HepG2 (cell line): ENCODE data around the gene HSD17B8. TPM values are rescaled to one million over a fixed set of nuclear protein-coding genes. Genes with fewer than 3 reads are reported as not detected.
A peak's percentile ranks its signal among the peaks of the same experiment; 100 is the strongest.

Source experiments
- ARNTL ChIP-seq: sonication (generic); formaldehyde crosslinking; IDR thresholded peaks from 2 replicates; pipeline ENCODE4 v1.4.0; 2020; ENCODE audit warnings: mild to moderate bottlenecking, missing genetic modification reagents
- ATF7 ChIP-seq, 2 experiments: fragments of 450-650 bp in 1 of 2; sonication (generic) in 1 of 2; formaldehyde crosslinking in 1 of 2; IDR thresholded peaks; 2 replicates each; pipeline versions ENCODE4 v1.4.0 to v1.6.1; 2016 to 2020; ENCODE audit warnings: antibody characterized with exemption in 1 of 2, mild to moderate bottlenecking in 1 of 2, missing genetic modification reagents in 1 of 2
- CEBPG ChIP-seq: IDR thresholded peaks from 2 replicates; pipeline ENCODE4 v1.6.1; 2016
- FOXJ3 ChIP-seq: sonication (generic); formaldehyde crosslinking; IDR thresholded peaks from 2 replicates; pipeline ENCODE4 v1.4.0; 2020; ENCODE audit warnings: missing genetic modification reagents, mild to moderate bottlenecking, borderline replicate concordance
- HES4 ChIP-seq: sonication (generic); formaldehyde crosslinking; IDR thresholded peaks from 2 replicates; pipeline ENCODE4 v1.9.0; 2021; ENCODE audit warnings: mild to moderate bottlenecking, missing genetic modification reagents, borderline replicate concordance
- HIC2 ChIP-seq: sonication (generic); formaldehyde crosslinking; IDR thresholded peaks from 2 replicates; pipeline ENCODE4 v1.9.0; 2022; ENCODE audit warnings: low read depth, missing genetic modification reagents
- HOXA7 ChIP-seq: sonication (generic); formaldehyde crosslinking; IDR thresholded peaks from 2 replicates; pipeline ENCODE4 v1.8.1; 2022; ENCODE audit warnings: mild to moderate bottlenecking, missing genetic modification reagents, moderate library complexity
- LCORL ChIP-seq, 2 experiments: fragments of 450-650 bp in 1 of 2; sonication (generic) in 1 of 2; formaldehyde crosslinking in 1 of 2; IDR thresholded peaks; 2 replicates each; pipeline versions ENCODE4 v1.5.0 to v1.6.1; 2017 to 2020; ENCODE audit warnings: antibody characterized with exemption in 1 of 2, missing genetic modification reagents in 1 of 2
- MZF1 ChIP-seq: sonication (generic); formaldehyde crosslinking; IDR thresholded peaks from 2 replicates; pipeline ENCODE4 v1.8.1; 2023; ENCODE audit warnings: mild to moderate bottlenecking, missing genetic modification reagents, borderline replicate concordance
- PHF21A ChIP-seq: sonication (generic); formaldehyde crosslinking; IDR thresholded peaks from 2 replicates; pipeline ENCODE4 v1.5.0; 2020; ENCODE audit warnings: mild to moderate bottlenecking, missing genetic modification reagents
- PPARG ChIP-seq: conservative IDR thresholded peaks from 2 replicates; pipeline ENCODE4 v1.6.1; 2016; ENCODE audit warnings: missing biosample characterization, missing genetic modification reagents
- RBFOX2 ChIP-seq: fragments of 200-400 bp; formaldehyde crosslinking; IDR thresholded peaks from 2 replicates; pipeline ENCODE4 v1.6.1; 2017; ENCODE audit warnings: low read depth, mild to moderate bottlenecking, low read length
- RBM22 ChIP-seq: fragments of 200-400 bp; formaldehyde crosslinking; optimal IDR thresholded peaks from 2 replicates; pipeline ENCODE3; 2017; ENCODE audit warnings: mild to moderate bottlenecking, low read length, moderate library complexity
- SIN3B ChIP-seq: fragments of 150-350 bp; IDR thresholded peaks from 2 replicates; pipeline ENCODE4 v1.6.1; 2014; ENCODE audit warnings: low read length
- SMAD1 ChIP-seq: sonication (generic); formaldehyde crosslinking; IDR thresholded peaks from 2 replicates; pipeline ENCODE4 v1.4.0; 2020; ENCODE audit warnings: missing genetic modification reagents, low read depth, mild to moderate bottlenecking, borderline replicate concordance
- STAT6 ChIP-seq: sonication (generic); formaldehyde crosslinking; IDR thresholded peaks from 2 replicates; pipeline ENCODE4 v1.4.0; 2020; ENCODE audit warnings: missing genetic modification reagents, mild to moderate bottlenecking, borderline replicate concordance
- ZNF10 ChIP-seq: sonication (generic); formaldehyde crosslinking; IDR thresholded peaks from 2 replicates; pipeline ENCODE4 v1.4.0; 2020; ENCODE audit warnings: mild to moderate bottlenecking, low read depth, missing genetic modification reagents, borderline replicate concordance
- ZNF350 ChIP-seq: sonication (generic); formaldehyde crosslinking; IDR thresholded peaks from 2 replicates; pipeline ENCODE4 v1.4.0; 2020; ENCODE audit warnings: mild to moderate bottlenecking, low read depth, missing genetic modification reagents, borderline replicate concordance
- ZNF503 ChIP-seq: sonication (generic); formaldehyde crosslinking; IDR thresholded peaks from 2 replicates; pipeline ENCODE4 v1.4.0; 2020; ENCODE audit warnings: missing genetic modification reagents
- ZNF607 ChIP-seq: sonication (generic); formaldehyde crosslinking; IDR thresholded peaks from 2 replicates; pipeline ENCODE4 v1.5.1; 2020; ENCODE audit warnings: missing genetic modification reagents, mild to moderate bottlenecking, borderline replicate concordance
- ZNF619 ChIP-seq: sonication (generic); formaldehyde crosslinking; IDR thresholded peaks from 2 replicates; pipeline ENCODE4 v1.4.0; 2020; ENCODE audit warnings: mild to moderate bottlenecking, missing genetic modification reagents
- polyA plus RNA-seq, 8 experiments: library from polyadenylated mRNA; depleted of rRNA in 3 of 8; stranded (reverse) in 7 of 8; unstranded in 1 of 8; fragments of >200 nt; fragmentation: Illumina TruSeq in 4 of 8; extraction: Trizol in 4 of 8; gene quantifications; 2 replicates each; pipeline versions ENCODE4 v1.2.1 to v1.2.3, GENCODE V29; 2011 to 2016; ENCODE audit warnings: low read depth in 4 of 8, missing spikeins in 1 of 8, mixed read lengths in 1 of 8; ENCODE audit not compliant: insufficient read depth in 1 of 8
- total RNA-seq, 5 experiments: library from RNA; depleted of rRNA; stranded (reverse); fragments of >200 nt; fragmentation: Illumina TruSeq; extraction: Trizol; gene quantifications; 2 replicates each; pipeline ENCODE4 v1.2.3, GENCODE V29; 2016; ENCODE audit warnings: low read depth in 1 of 5
- TF ChIP-seq, protein P1 (sequence below): sonication (generic); formaldehyde crosslinking; IDR thresholded peaks from 2 replicates; pipeline ENCODE4 v1.4.0; 2020; ENCODE audit warnings: mild to moderate bottlenecking, missing genetic modification reagents

The HSD17B8 gene
- total and polyA plus RNA-seq, 2 of the 13 experiments (the other 11 are each of a cell fraction or from before 2014, with no cell fraction given) = 12.6 to 20.1 TPM

DNA sequence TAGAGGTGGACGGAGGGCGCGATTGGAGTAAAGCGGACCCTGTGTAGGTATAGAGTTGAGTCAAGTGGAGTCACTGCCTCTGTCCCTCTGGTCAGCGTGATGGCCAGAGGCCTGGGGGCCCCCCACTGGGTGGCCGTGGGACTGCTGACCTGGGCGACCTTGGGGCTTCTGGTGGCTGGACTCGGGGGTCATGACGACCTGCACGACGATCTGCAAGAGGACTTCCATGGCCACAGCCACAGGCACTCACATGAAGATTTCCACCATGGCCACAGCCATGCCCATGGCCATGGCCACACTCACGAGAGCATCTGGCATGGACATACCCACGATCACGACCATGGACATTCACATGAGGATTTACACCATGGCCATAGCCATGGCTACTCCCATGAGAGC, 3.3 kb upstream of the HSD17B8 start (continued):
- TF ChIP-seq, protein P1, sequence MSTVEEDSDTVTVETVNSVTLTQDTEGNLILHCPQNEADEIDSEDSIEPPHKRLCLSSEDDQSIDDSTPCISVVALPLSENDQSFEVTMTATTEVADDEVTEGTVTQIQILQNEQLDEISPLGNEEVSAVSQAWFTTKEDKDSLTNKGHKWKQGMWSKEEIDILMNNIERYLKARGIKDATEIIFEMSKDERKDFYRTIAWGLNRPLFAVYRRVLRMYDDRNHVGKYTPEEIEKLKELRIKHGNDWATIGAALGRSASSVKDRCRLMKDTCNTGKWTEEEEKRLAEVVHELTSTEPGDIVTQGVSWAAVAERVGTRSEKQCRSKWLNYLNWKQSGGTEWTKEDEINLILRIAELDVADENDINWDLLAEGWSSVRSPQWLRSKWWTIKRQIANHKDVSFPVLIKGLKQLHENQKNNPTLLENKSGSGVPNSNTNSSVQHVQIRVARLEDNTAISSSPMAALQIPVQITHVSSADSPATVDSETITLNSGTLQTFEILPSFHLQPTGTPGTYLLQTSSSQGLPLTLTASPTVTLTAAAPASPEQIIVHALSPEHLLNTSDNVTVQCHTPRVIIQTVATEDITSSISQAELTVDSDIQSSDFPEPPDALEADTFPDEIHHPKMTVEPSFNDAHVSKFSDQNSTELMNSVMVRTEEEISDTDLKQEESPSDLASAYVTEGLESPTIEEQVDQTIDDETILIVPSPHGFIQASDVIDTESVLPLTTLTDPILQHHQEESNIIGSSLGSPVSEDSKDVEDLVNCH (CRISPR knock-in tag) = no peak
- TF ChIP-seq LCORL (IDR thresholded peaks at IDR 0.05) = no peak
- TF ChIP-seq LCORL (CRISPR knock-in tag; IDR thresholded peaks at IDR 0.05) = 0 out of 2 replicates have a peak, but pooled peaks have one; percentile 11
- no peak for TF ChIP-seq PPARG (CRISPR knock-in tag)
- TF ChIP-seq FOXJ3 (CRISPR knock-in tag) = 0 out of 2 replicates have a peak, but pooled peaks have one; percentile 8
- TF ChIP-seq CEBPG (CRISPR knock-in tag) = no peak
- no peak for TF ChIP-seq RBM22
- TF ChIP-seq HES4 (CRISPR knock-in tag) = peak; percentile 44; the same call in 1 of the 2 replicates
- TF ChIP-seq SMAD1 (CRISPR knock-in tag) = no peak
- no peak for TF ChIP-seq ZNF503 (CRISPR knock-in tag)
- no peak for TF ChIP-seq PHF21A (CRISPR knock-in tag)
- no peak for TF ChIP-seq SIN3B
- TF ChIP-seq ZNF607 (CRISPR knock-in tag) = no peak
- TF ChIP-seq RBFOX2 = peak; percentile 48; the same call in 1 of the 2 replicates
- TF ChIP-seq STAT6 = no peak
- TF ChIP-seq ARNTL (CRISPR knock-in tag) = no peak
- no peak for TF ChIP-seq HIC2
- TF ChIP-seq ZNF10 (CRISPR knock-in tag) = no peak
- TF ChIP-seq ATF7 (IDR thresholded peaks at IDR 0.05) = no peak
- no peak for TF ChIP-seq ATF7 (CRISPR knock-in tag; IDR thresholded peaks at IDR 0.05)
- no peak for TF ChIP-seq HOXA7 (CRISPR knock-in tag)
- TF ChIP-seq ZNF350 = no peak; the same call in 1 of the 2 replicates
- TF ChIP-seq MZF1 = no peak
- no peak for TF ChIP-seq ZNF619 (CRISPR knock-in tag)
